Panc1 (cell line): Measurements from ENCODE around the gene CDH8.

Experiments
- POLR2AphosphoS5 ChIP-seq: IDR thresholded peaks from 2 replicates; pipeline ENCODE4 v1.6.1; 2012; ENCODE audit warnings: mild to moderate bottlenecking, low read depth, low read length, moderate library complexity
- SIN3A ChIP-seq: IDR thresholded peaks from 2 replicates; pipeline ENCODE4 v1.6.1; 2012; ENCODE audit warnings: low read depth, mild to moderate bottlenecking, low read length, moderate library complexity, borderline replicate concordance; ENCODE audit not compliant: insufficient read depth
- TF ChIP-seq, protein P1 (sequence below): fragments of 450-650 bp; IDR thresholded peaks from 2 replicates; pipeline ENCODE4 v1.5.1; 2017; ENCODE audit warnings: mild to moderate bottlenecking

DNA sequence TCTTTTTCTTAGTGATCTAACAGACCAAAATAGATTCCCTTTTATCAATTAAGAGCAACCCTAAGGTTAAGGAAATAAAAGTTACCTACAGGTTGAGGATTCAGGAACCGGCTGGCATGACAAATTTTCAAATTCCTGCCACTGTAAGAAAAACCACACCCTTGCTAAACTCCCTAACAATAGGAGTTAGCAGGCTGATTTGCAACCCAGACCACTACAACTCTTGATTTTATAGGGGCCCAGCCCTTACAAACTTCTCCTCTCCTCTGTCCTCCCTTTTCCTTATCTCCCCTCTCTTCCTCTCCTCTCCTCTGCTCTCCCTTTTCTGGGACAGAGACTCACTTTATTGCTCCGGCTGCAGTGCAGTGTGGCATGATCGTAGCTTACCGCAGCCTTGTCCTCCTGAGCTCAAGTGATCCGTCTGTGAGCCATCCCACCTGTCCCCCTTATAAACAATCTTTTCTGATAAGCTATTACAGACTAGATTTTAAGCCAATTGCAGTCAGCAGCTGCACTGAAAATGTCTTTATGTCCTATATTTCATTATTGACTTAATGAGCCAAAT, 418.9 kb downstream of the CDH8 start:
- TF ChIP-seq, protein P1, sequence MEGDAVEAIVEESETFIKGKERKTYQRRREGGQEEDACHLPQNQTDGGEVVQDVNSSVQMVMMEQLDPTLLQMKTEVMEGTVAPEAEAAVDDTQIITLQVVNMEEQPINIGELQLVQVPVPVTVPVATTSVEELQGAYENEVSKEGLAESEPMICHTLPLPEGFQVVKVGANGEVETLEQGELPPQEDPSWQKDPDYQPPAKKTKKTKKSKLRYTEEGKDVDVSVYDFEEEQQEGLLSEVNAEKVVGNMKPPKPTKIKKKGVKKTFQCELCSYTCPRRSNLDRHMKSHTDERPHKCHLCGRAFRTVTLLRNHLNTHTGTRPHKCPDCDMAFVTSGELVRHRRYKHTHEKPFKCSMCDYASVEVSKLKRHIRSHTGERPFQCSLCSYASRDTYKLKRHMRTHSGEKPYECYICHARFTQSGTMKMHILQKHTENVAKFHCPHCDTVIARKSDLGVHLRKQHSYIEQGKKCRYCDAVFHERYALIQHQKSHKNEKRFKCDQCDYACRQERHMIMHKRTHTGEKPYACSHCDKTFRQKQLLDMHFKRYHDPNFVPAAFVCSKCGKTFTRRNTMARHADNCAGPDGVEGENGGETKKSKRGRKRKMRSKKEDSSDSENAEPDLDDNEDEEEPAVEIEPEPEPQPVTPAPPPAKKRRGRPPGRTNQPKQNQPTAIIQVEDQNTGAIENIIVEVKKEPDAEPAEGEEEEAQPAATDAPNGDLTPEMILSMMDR, result no peak
- TF ChIP-seq POLR2AphosphoS5 (no peak), SIN3A (no peak)
